Stimulated activated CD4-positive, alpha-beta T cell treated with anti-CD3 and anti-CD28 coated beads, TNF-alpha, amount 100 ng/mL, for 4 hours (primary cell): ENCODE data around the gene USP17L30.
"Not testable (repeated sequence)": the region's sequence is repeated elsewhere in the genome, so short reads cannot be mapped to it uniquely, and the experiment has no call there.

ENCODE experiments used
- DNase-seq, 3 experiments: peaks; one replicate each; pipeline ENCODE4 v3.0.0-alpha.2; 2020; ENCODE audit warnings: low read depth in 3 of 3

Gene USP17L30, protein sequence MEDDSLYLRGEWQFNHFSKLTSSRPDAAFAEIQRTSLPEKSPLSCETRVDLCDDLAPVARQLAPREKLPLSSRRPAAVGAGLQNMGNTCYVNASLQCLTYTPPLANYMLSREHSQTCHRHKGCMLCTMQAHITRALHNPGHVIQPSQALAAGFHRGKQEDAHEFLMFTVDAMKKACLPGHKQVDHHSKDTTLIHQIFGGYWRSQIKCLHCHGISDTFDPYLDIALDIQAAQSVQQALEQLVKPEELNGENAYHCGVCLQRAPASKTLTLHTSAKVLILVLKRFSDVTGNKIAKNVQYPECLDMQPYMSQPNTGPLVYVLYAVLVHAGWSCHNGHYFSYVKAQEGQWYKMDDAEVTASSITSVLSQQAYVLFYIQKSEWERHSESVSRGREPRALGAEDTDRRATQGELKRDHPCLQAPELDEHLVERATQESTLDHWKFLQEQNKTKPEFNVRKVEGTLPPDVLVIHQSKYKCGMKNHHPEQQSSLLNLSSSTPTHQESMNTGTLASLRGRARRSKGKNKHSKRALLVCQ

DNA sequence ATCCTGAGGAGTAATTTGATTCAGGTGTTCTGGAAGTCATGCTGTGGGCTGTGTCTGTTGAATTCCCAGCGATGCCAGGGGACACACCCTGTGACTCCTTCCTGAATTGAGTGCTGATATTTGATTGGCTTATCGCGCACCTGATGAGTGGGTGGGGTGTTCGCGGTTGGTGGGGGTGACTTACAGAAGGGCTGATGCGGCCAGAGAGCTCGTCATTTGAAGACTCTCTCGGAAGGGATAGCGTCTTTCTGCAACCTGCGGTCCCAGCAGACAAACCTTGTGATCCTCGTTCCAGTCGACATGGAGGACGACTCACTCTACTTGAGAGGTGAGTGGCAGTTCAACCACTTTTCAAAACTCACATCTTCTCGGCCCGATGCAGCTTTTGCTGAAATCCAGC, at the start of gene USP17L30:
TSS of gene USP17L30 (plus strand) at position 301 of the 400 bp plus-strand sequence. CDS start at position 301, 0 bp downstream.
- DNase-seq, result not testable (repeated sequence)

GRCh38 chr4:9324191-9324590, 38.7 kb upstream of the USP17L30 start:
- not testable (repeated sequence) for DNase-seq

DNA sequence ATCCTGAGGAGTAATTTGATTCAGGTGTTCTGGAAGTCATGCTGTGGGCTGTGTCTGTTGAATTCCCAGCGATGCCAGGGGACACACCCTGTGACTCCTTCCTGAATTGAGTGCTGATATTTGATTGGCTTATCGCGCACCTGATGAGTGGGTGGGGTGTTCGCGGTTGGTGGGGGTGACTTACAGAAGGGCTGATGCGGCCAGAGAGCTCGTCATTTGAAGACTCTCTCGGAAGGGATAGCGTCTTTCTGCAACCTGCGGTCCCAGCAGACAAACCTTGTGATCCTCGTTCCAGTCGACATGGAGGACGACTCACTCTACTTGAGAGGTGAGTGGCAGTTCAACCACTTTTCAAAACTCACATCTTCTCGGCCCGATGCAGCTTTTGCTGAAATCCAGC, 38.1 kb upstream of the USP17L30 start, which contains the start of gene USP17L24:
TSS of gene USP17L24 (plus strand) at position 301 of the 400 bp plus-strand sequence. CDS start at position 301, 0 bp downstream.
- not testable (repeated sequence) for DNase-seq

DNA sequence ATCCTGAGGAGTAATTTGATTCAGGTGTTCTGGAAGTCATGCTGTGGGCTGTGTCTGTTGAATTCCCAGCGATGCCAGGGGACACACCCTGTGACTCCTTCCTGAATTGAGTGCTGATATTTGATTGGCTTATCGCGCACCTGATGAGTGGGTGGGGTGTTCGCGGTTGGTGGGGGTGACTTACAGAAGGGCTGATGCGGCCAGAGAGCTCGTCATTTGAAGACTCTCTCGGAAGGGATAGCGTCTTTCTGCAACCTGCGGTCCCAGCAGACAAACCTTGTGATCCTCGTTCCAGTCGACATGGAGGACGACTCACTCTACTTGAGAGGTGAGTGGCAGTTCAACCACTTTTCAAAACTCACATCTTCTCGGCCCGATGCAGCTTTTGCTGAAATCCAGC, 33.3 kb upstream of the USP17L30 start, which contains the start of gene USP17L25:
TSS of gene USP17L25 (plus strand) at position 301 of the 400 bp plus-strand sequence. CDS start at position 301, 0 bp downstream.
- not testable (repeated sequence) for DNase-seq

DNA sequence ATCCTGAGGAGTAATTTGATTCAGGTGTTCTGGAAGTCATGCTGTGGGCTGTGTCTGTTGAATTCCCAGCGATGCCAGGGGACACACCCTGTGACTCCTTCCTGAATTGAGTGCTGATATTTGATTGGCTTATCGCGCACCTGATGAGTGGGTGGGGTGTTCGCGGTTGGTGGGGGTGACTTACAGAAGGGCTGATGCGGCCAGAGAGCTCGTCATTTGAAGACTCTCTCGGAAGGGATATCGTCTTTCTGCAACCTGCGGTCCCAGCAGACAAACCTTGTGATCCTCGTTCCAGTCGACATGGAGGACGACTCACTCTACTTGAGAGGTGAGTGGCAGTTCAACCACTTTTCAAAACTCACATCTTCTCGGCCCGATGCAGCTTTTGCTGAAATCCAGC, 28.6 kb upstream of the USP17L30 start, which contains the start of gene USP17L26:
TSS of gene USP17L26 (plus strand) at position 301 of the 400 bp plus-strand sequence. CDS start at position 301, 0 bp downstream.
- DNase-seq, result not testable (repeated sequence)

DNA sequence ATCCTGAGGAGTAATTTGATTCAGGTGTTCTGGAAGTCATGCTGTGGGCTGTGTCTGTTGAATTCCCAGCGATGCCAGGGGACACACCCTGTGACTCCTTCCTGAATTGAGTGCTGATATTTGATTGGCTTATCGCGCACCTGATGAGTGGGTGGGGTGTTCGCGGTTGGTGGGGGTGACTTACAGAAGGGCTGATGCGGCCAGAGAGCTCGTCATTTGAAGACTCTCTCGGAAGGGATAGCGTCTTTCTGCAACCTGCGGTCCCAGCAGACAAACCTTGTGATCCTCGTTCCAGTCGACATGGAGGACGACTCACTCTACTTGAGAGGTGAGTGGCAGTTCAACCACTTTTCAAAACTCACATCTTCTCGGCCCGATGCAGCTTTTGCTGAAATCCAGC, 23.8 kb upstream of the USP17L30 start, which contains the start of gene USP17L5:
TSS of gene USP17L5 (plus strand) at position 301 of the 400 bp plus-strand sequence. CDS start at position 301, 0 bp downstream.
- DNase-seq, result not testable (repeated sequence)

- not testable (repeated sequence) for DNase-seq
These were observed 19.1 kb upstream of the USP17L30 start, which contains the start of gene USP17L27 for GRCh38 chr4:9343848-9344247. Gene USP17L27 (plus strand): TSS chr4:9344148. CDS start chr4:9344148, 0 bp downstream.

DNA sequence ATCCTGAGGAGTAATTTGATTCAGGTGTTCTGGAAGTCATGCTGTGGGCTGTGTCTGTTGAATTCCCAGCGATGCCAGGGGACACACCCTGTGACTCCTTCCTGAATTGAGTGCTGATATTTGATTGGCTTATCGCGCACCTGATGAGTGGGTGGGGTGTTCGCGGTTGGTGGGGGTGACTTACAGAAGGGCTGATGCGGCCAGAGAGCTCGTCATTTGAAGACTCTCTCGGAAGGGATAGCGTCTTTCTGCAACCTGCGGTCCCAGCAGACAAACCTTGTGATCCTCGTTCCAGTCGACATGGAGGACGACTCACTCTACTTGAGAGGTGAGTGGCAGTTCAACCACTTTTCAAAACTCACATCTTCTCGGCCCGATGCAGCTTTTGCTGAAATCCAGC, 14.3 kb upstream of the USP17L30 start, which contains the start of gene USP17L28:
TSS of gene USP17L28 (plus strand) at position 301 of the 400 bp plus-strand sequence. CDS start at position 301, 0 bp downstream.
- not testable (repeated sequence) for DNase-seq

GRCh38 chr4:9350866-9351265, 12.1 kb upstream of the USP17L30 start:
- DNase-seq, result not testable (repeated sequence)

DNA sequence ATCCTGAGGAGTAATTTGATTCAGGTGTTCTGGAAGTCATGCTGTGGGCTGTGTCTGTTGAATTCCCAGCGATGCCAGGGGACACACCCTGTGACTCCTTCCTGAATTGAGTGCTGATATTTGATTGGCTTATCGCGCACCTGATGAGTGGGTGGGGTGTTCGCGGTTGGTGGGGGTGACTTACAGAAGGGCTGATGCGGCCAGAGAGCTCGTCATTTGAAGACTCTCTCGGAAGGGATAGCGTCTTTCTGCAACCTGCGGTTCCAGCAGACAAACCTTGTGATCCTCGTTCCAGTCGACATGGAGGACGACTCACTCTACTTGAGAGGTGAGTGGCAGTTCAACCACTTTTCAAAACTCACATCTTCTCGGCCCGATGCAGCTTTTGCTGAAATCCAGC, 9.6 kb upstream of the USP17L30 start, which contains the start of gene USP17L29:
TSS of gene USP17L29 (plus strand) at position 301 of the 400 bp plus-strand sequence. CDS start at position 301, 0 bp downstream.
- DNase-seq, result not testable (repeated sequence)

GRCh38 chr4:9379881-9380280, 17.0 kb downstream of the USP17L30 start:
- not testable (repeated sequence) for DNase-seq

DNA sequence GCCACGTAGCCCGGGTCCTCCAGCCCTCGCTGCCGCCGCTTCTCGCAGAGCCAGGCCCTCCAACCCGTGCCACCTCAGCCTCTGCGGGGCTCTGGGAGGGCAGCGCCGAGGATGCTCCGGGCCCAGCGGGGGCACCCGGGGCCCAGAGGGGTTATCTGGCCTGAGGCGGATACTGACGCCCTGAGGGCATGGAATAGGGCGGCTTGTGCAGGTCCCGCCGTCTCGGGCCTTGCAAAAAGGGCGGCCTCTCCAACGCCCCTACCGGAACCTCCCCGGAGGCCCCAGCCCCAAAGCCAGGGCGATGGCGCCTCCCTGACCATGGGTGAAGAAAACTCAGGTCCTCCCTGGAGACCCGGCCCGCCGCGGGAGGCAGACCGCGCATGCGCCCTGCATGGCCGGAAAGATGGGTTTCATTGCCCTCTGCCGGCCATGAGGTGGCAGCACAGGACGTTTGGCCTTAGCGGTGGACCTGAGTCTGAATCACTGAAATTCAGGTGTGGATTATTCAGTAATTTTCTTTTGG, 18.1 kb downstream of the USP17L30 start:
- peak; percentile 31 to 40 (median 38) for DNase-seq

- no peak for DNase-seq
These were observed 21.2 kb downstream of the USP17L30 start for GRCh38 chr4:9384126-9384525.

DNA sequence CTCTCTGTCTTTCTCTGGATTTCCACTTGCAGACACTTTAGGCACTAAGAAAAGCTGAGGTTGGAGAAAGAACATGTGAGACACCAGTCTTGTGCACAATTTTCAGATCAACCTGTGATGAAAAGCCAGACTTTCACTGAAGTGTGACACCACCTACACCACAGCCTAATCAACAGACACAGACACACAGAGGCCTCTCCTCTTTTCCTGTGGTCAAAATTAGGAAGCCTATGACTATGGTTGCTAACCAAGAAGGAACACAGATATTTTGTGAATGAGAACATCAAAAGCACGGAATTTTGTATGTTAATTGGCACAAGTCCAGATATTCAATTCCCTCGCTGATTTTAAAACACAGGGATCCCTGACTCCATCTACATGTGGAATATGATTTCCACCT, 26.1 kb downstream of the USP17L30 start:
- not testable (repeated sequence) for DNase-seq

DNA sequence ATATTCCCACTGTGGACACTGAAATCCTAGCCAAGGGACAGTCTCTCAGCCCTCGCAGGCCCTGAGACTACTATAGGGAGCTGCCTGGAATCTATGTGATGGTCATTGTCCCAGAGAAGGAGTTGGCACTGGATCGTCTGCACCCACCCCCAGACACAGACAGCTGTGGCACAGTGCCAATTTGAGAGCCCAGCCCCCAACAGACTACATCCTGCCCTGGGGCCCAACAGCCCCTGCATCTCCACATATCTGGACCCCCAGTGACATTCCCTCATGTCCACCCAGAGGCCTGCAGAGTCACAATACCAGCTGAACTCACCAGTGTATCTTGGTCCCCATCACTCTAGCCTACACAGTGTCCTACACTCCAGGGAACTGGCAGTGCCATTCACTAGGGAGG, 42.8 kb downstream of the USP17L30 start:
- not testable (repeated sequence) for DNase-seq

- not testable (repeated sequence) for DNase-seq
These were observed 43.6 kb downstream of the USP17L30 start for GRCh38 chr4:9406491-9406890.

DNA sequence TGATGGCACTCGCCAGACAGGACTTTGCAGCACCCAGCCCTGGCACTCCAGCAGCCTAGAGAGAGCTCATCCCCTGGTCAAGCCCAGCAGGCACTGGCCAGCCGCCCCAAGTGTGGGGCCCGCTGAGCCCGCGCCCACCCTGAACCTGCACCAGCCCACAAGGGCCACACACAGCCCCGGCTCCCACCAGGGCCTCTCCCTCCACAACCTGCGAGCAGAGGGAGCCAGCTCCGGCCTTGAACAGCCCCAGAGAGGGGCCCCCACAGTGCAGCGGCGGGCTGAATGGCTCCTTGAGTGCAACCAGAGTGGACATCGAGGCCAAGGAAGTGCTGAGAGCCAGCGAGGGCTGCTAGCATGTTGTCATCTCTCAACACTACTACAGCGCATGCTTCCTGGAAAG, 46.9 kb downstream of the USP17L30 start:
- no peak for DNase-seq
